HepG2 (cell line): Measurements from ENCODE around the gene ALPI. TPM values are rescaled to one million over a fixed set of nuclear protein-coding genes. Genes with fewer than 3 reads are reported as not detected.
A peak's percentile ranks its signal among the peaks of the same experiment; 100 is the strongest.

Experiments used
- AGO2 ChIP-seq: fragments of 200-400 bp; formaldehyde crosslinking; optimal IDR thresholded peaks from 2 replicates; pipeline ENCODE3; 2017; ENCODE audit warnings: mild to moderate bottlenecking, low read depth, low read length, moderate library complexity
- CREB1 ChIP-seq, 2 experiments: fragments of 450-650 bp in 1 of 2; IDR thresholded peaks; 2 replicates each; pipeline ENCODE4 v1.6.1; 2016 to 2017; ENCODE audit warnings: control low read depth in 1 of 2, mild to moderate bottlenecking in 1 of 2, missing compliant biosample characterization in 1 of 2, missing genetic modification characterization in 1 of 2
- ELF3 ChIP-seq: IDR thresholded peaks from 2 replicates; pipeline ENCODE4 v1.6.1; 2016; ENCODE audit warnings: missing genetic modification reagents, missing compliant biosample characterization
- FOXJ3 ChIP-seq: sonication (generic); formaldehyde crosslinking; IDR thresholded peaks from 2 replicates; pipeline ENCODE4 v1.4.0; 2020; ENCODE audit warnings: missing genetic modification reagents, mild to moderate bottlenecking, borderline replicate concordance
- GLI4 ChIP-seq: sonication (generic); formaldehyde crosslinking; IDR thresholded peaks from 2 replicates; pipeline ENCODE4 v1.5.1; 2020; ENCODE audit warnings: missing genetic modification reagents, mild to moderate bottlenecking, moderate library complexity, borderline replicate concordance
- GTF3A ChIP-seq: sonication (generic); formaldehyde crosslinking; conservative IDR thresholded peaks from 2 replicates; pipeline ENCODE4 v1.4.0; 2020; ENCODE audit warnings: mild to moderate bottlenecking, missing genetic modification reagents
- HMG20B ChIP-seq: conservative IDR thresholded peaks from 2 replicates; pipeline ENCODE4 v1.6.1; 2016; ENCODE audit warnings: missing genetic modification reagents, missing compliant biosample characterization
- IRF1 ChIP-seq: sonication (generic); formaldehyde crosslinking; IDR thresholded peaks from 2 replicates; pipeline ENCODE4 v1.4.0; 2020; ENCODE audit warnings: low read depth, mild to moderate bottlenecking, missing genetic modification reagents
- KLF6 ChIP-seq: IDR thresholded peaks from 2 replicates; pipeline ENCODE4 v1.8.0; 2016; ENCODE audit warnings: missing biosample characterization, missing genetic modification reagents
- MTF2 ChIP-seq: sonication (generic); formaldehyde crosslinking; IDR thresholded peaks from 2 replicates; pipeline ENCODE4 v1.5.0; 2020; ENCODE audit warnings: missing genetic modification reagents, borderline replicate concordance
- MYC ChIP-seq: sonication (generic); formaldehyde crosslinking; IDR thresholded peaks from 2 replicates; pipeline ENCODE4 v1.9.0; 2021; ENCODE audit warnings: missing genetic modification reagents, borderline replicate concordance
- NFKBIZ ChIP-seq: IDR thresholded peaks from 2 replicates; pipeline ENCODE4 v1.6.1; 2018; ENCODE audit warnings: missing genetic modification reagents, missing compliant biosample characterization
- NR2C2 ChIP-seq: sonication (generic); formaldehyde crosslinking; IDR thresholded peaks from 2 replicates; pipeline ENCODE4 v1.4.0; 2020; ENCODE audit warnings: missing genetic modification reagents, mild to moderate bottlenecking, moderate library complexity, borderline replicate concordance
- PHF5A ChIP-seq: IDR thresholded peaks from one replicate; pipeline ENCODE4 v1.6.1; 2018; ENCODE audit warnings: low read depth, missing genetic modification reagents; ENCODE audit not compliant: unreplicated experiment
- PRDM4 ChIP-seq: sonication (generic); formaldehyde crosslinking; IDR thresholded peaks from 2 replicates; pipeline ENCODE4 v1.9.0; 2021; ENCODE audit warnings: missing genetic modification reagents, borderline replicate concordance
- SP1 ChIP-seq, 2 experiments: fragments of 450-650 bp in 1 of 2; sonication (generic) in 1 of 2; formaldehyde crosslinking in 1 of 2; IDR thresholded peaks; 2 replicates each; pipeline versions ENCODE4 v1.4.0 to v1.6.1; 2016 to 2020; ENCODE audit warnings: missing genetic modification reagents in 1 of 2
- STAG1 ChIP-seq: sonication (generic); formaldehyde crosslinking; IDR thresholded peaks from 2 replicates; pipeline ENCODE4 v1.4.0; 2020; ENCODE audit warnings: missing genetic modification reagents
- ZBTB7B ChIP-seq: sonication (generic); formaldehyde crosslinking; IDR thresholded peaks from 2 replicates; pipeline ENCODE4 v1.4.0; 2020; ENCODE audit warnings: missing genetic modification reagents
- ZNF235 ChIP-seq: sonication (generic); formaldehyde crosslinking; IDR thresholded peaks from 2 replicates; pipeline ENCODE4 v1.8.1; 2023; ENCODE audit warnings: mild to moderate bottlenecking, missing genetic modification reagents, borderline replicate concordance
- ZNF441 ChIP-seq: sonication (generic); formaldehyde crosslinking; IDR thresholded peaks from 2 replicates; pipeline ENCODE4 v1.7.0; 2021; ENCODE audit warnings: missing genetic modification reagents, borderline replicate concordance
- ZNF574 ChIP-seq: sonication (generic); formaldehyde crosslinking; IDR thresholded peaks from 2 replicates; pipeline ENCODE4 v1.4.0; 2020; ENCODE audit warnings: missing genetic modification reagents
- ZNF7 ChIP-seq: IDR thresholded peaks from 2 replicates; pipeline ENCODE4 v1.6.1; 2016; ENCODE audit warnings: missing biosample characterization, missing genetic modification reagents
- ZNF724P ChIP-seq: sonication (generic); formaldehyde crosslinking; IDR thresholded peaks from 2 replicates; pipeline ENCODE4 v1.8.0; 2022; ENCODE audit warnings: missing genetic modification reagents, borderline replicate concordance
- polyA plus RNA-seq, 8 experiments: library from polyadenylated mRNA; depleted of rRNA in 3 of 8; stranded (reverse) in 7 of 8; unstranded in 1 of 8; fragments of >200 nt; fragmentation: Illumina TruSeq in 4 of 8; extraction: Trizol in 4 of 8; gene quantifications; 2 replicates each; pipeline versions ENCODE4 v1.2.1 to v1.2.3, GENCODE V29; 2011 to 2016; ENCODE audit warnings: low read depth in 4 of 8, missing spikeins in 1 of 8, mixed read lengths in 1 of 8; ENCODE audit not compliant: insufficient read depth in 1 of 8
- total RNA-seq, 5 experiments: library from RNA; depleted of rRNA; stranded (reverse); fragments of >200 nt; fragmentation: Illumina TruSeq; extraction: Trizol; gene quantifications; 2 replicates each; pipeline ENCODE4 v1.2.3, GENCODE V29; 2016; ENCODE audit warnings: low read depth in 1 of 5

Gene ALPI
- total and polyA plus RNA-seq, 2 of the 13 experiments (the other 11 are each of a cell fraction or from before 2014, with no cell fraction given) = not detected

GRCh38 chr2:232502911-232503808 lies 47.2 kb downstream of the ALPI start (continued):
- TF ChIP-seq ZNF724P = no peak
- TF ChIP-seq AGO2 = peak; percentile 8
- no peak for TF ChIP-seq ZNF574
- 0 out of 2 replicates have a peak, but pooled peaks have one; percentile 15 for TF ChIP-seq MYC (CRISPR knock-in tag)
- no peak for TF ChIP-seq ZNF235 (CRISPR knock-in tag)
- TF ChIP-seq PHF5A (CRISPR knock-in tag) = no peak
- no peak for TF ChIP-seq GTF3A (CRISPR knock-in tag)
- TF ChIP-seq STAG1 = no peak
- no peak for TF ChIP-seq ZNF441 (CRISPR knock-in tag)
- no peak for TF ChIP-seq SP1 (IDR thresholded peaks at IDR 0.05)
- no peak for TF ChIP-seq SP1 (CRISPR knock-in tag; IDR thresholded peaks at IDR 0.05)
- TF ChIP-seq PRDM4 (CRISPR knock-in tag) = no peak
- peak; percentile 96 for TF ChIP-seq CREB1 (IDR thresholded peaks at IDR 0.05)
- TF ChIP-seq CREB1 (CRISPR knock-in tag; IDR thresholded peaks at IDR 0.05) = no peak
- no peak for TF ChIP-seq NR2C2 (CRISPR knock-in tag)
- 0 out of 2 replicates have a peak, but pooled peaks have one; percentile 50 for TF ChIP-seq GLI4 (CRISPR knock-in tag)
- TF ChIP-seq IRF1 (CRISPR knock-in tag) = no peak
- no peak for TF ChIP-seq HMG20B (CRISPR knock-in tag)
- 0 out of 2 replicates have a peak, but pooled peaks have one; percentile 9 for TF ChIP-seq ELF3 (CRISPR knock-in tag)
- TF ChIP-seq ZBTB7B = 0 out of 2 replicates have a peak, but pooled peaks have one; percentile 45
- no peak for TF ChIP-seq ZNF7 (CRISPR knock-in tag)
- no peak for TF ChIP-seq NFKBIZ (CRISPR knock-in tag)
- TF ChIP-seq MTF2 (CRISPR knock-in tag) = peak; percentile 98; the same call in 1 of the 2 replicates
- no peak for TF ChIP-seq KLF6 (CRISPR knock-in tag)
- TF ChIP-seq FOXJ3 (CRISPR knock-in tag) = no peak
